Choroid plexus epithelial cell (primary cell): Measurements from ENCODE around the gene ORC6.

ENCODE experiments used
- DNase-seq: peaks from one replicate; pipeline ENCODE4 v3.0.0-alpha.2; 2010; ENCODE audit warnings: low read depth
- H3K4me3 ChIP-seq: 2 replicates; pipeline ENCODE4 v1.5.1; 2011; ENCODE audit warnings: low read depth, mild to moderate bottlenecking, control low read depth, low read length, moderate library complexity
- CTCF ChIP-seq: conservative IDR thresholded peaks from 2 replicates; pipeline ENCODE4 v1.5.1; 2011; ENCODE audit warnings: low read depth, mild to moderate bottlenecking, control low read depth, inconsistent platforms, low read length, moderate library complexity

Gene ORC6

GRCh38 chr16:46688654-46689364 lies 650 bp upstream of the ORC6 start, which contains the start of gene VPS35:
VPS35 (minus strand) TSS chr16:46689178; CDS start chr16:46689133, 45 bp downstream.
- peak within 1 kb of the TSS; percentile 93 for H3K4me3 ChIP-seq
- TF ChIP-seq CTCF = no peak
- peak; percentile 99 for DNase-seq

GRCh38 chr16:46690281-46691178 lies 1.1 kb downstream of the ORC6 start:
- peak; percentile 67 for DNase-seq
- peak overlapping the region; percentile 93 for H3K4me3 ChIP-seq

GRCh38 chr16:46691726-46692125 lies 2.3 kb downstream of the ORC6 start:
- TF ChIP-seq CTCF = no peak
- H3K4me3 ChIP-seq = peak overlapping the region; percentile 7
- DNase-seq = peak; percentile 67

More at GRCh38 chr16:46690281-46691178, 1.1 kb downstream of the ORC6 start:
- TF ChIP-seq CTCF = no peak

- TF ChIP-seq CTCF = no peak
- no peak for DNase-seq
- H3K4me3 ChIP-seq = no peak overlapping the region
These were observed 4.1 kb downstream of the ORC6 start for GRCh38 chr16:46693598-46693997.

GRCh38 chr16:46695937-46696336 lies 6.5 kb downstream of the ORC6 start:
- no peak for DNase-seq
- TF ChIP-seq CTCF = no peak
- H3K4me3 ChIP-seq = no peak overlapping the region

- DNase-seq = no peak
- no peak for TF ChIP-seq CTCF
- no peak overlapping the region for H3K4me3 ChIP-seq
These were observed 7.5 kb downstream of the ORC6 start for GRCh38 chr16:46696957-46697356.

- no peak overlapping the region for H3K4me3 ChIP-seq
- no peak for TF ChIP-seq CTCF
- DNase-seq = no peak
These were observed 10.6 kb downstream of the ORC6 start for GRCh38 chr16:46700048-46700447.
